Urothelium cell line (cell line): ENCODE data around the gene C2orf72.
"Not testable (repeated sequence)": the region's sequence is repeated elsewhere in the genome, so short reads cannot be mapped to it uniquely, and the experiment has no call there.

Experiments
- DNase-seq: peaks from one replicate; pipeline ENCODE4 v3.0.0; 2011; ENCODE audit warnings: low spot score, mixed read lengths
- FAIRE-seq: peaks from 2 replicates; lab custom pipeline; 2011; peaks lifted over from hg19 to GRCh38; lab: Jason Lieb, UNC

The C2orf72 gene

GRCh38 chr2:231063347-231063746 lies 26.0 kb downstream of the C2orf72 start:
- DNase-seq = no peak
- no peak for FAIRE-seq

GRCh38 chr2:231065966-231066365 lies 28.6 kb downstream of the C2orf72 start:
- DNase-seq (no peak), FAIRE-seq (no peak)

- not testable (repeated sequence) for FAIRE-seq, DNase-seq
Measured at GRCh38 chr2:231067531-231067930, 30.2 kb downstream of the C2orf72 start.

- DNase-seq (no peak), FAIRE-seq (no peak)
Measured at GRCh38 chr2:231068525-231069222, 31.4 kb downstream of the C2orf72 start.

GRCh38 chr2:231069379-231070054 lies 32.2 kb downstream of the C2orf72 start:
- DNase-seq (no peak), FAIRE-seq (no peak)

- DNase-seq (no peak), FAIRE-seq (no peak)
Measured at GRCh38 chr2:231084565-231084964, 47.2 kb downstream of the C2orf72 start.

GRCh38 chr2:231088754-231089153 lies 51.4 kb downstream of the C2orf72 start:
- no peak for FAIRE-seq

GRCh38 chr2:231093933-231094332 lies 56.6 kb downstream of the C2orf72 start:
- no peak for DNase-seq
- FAIRE-seq = no peak

More at GRCh38 chr2:231088754-231089153, 51.4 kb downstream of the C2orf72 start:
- no peak for DNase-seq

GRCh38 chr2:231094736-231095346 lies 57.5 kb downstream of the C2orf72 start:
- DNase-seq (no peak), FAIRE-seq (no peak)
